GM15510 (cell line): Measurements from ENCODE around the gene ACTN4.
A peak's percentile ranks its signal among the peaks of the same experiment; 100 is the strongest.

ENCODE experiments used
- POLR2A ChIP-seq: IDR thresholded peaks from 3 replicates; pipeline ENCODE4 v1.6.1; 2011; ENCODE audit warnings: borderline replicate concordance; ENCODE audit not compliant: insufficient read length; ENCODE audit errors: extremely low read depth

ACTN4 gene

GRCh38 chr19:38676878-38677646 is 29.6 kb downstream of the ACTN4 start:
- no peak for TF ChIP-seq POLR2A

DNA sequence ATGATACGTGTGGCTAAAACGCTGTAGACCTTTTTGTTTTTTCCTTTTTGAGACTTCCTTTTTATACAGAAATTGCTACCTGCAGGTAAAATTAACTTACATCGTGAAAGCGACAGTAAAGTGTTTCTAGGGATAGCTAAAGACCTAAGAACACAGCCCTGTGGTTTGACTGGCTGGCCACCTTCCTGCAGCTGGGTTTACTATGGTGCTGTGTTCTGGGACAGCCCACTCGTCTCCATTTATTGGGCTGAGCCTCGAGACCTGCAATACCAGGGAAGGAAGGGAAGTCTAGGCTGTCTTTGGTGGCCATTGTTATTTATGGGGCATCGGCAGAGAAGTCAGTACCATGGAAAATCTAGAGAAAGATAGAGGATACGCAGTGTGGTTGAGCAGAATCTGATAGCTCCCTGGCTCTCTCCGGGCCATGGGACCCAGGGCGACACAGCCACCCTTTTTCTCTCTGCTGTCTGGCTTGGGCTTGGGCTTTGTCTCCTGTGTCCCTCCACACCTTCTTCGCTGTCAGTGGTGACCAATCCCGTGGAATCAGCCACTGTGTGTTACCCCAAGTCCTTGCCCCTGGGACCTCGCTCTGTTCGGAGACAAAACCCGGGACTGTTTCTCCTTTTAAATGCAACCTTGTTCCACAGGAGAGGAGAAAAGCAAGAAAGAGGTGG is 30.9 kb downstream of the ACTN4 start:
- no peak for TF ChIP-seq POLR2A

DNA sequence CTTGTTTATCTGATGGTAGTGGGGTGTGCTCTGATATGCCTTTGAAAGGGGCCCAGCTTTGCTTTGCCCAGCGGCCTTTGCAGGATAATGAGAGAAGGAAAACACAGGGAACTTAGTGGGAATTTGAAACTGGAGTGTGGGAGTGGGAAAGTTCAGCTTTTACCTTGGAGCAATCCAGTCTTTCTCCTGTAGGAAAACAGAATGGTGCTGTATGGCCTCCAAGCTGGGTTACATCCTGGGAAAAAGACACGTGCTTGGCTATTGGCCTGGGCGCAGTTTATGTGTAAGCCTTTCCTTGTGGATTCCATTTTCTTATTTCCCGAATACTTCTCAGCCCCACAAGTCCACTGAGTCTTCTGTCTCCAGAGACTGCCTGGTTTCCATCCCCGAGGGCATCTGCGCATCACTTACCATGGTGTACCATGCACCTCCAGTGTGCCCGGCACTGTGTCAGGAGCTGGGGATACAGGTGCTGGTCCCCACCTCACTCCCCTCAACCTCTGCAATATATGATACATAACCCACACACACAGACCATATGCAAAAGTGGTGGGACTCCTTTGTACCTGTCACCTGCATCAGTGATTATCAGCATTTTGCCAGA is 31.5 kb downstream of the ACTN4 start:
- no peak for TF ChIP-seq POLR2A

DNA sequence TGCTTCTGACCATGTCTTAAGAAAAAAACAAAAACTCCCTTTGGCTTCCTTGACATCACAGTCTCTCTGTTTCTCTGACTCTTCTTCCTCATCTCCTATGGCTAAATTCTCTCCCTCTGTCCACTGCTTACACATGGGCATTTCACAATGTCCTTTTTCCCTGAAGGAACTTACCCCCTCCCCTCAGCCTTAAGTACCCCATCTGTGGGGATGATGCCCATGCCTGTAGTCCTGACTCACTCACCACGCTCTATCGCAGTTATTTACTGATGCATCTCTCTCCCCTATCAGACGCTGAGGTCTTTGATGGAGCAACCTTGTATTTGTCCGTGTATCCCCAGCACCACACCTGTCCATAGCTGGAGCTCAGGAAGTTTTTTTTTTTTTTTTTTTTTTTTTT is 32.4 kb downstream of the ACTN4 start:
- TF ChIP-seq POLR2A = no peak

GRCh38 chr19:38682195-38682867 is 34.9 kb downstream of the ACTN4 start:
- TF ChIP-seq POLR2A = no peak

GRCh38 chr19:38682872-38683392 is 35.5 kb downstream of the ACTN4 start:
- TF ChIP-seq POLR2A = no peak

- no peak for TF ChIP-seq POLR2A
These were observed 36.1 kb downstream of the ACTN4 start for GRCh38 chr19:38683393-38684077.

- no peak for TF ChIP-seq POLR2A
These were observed 36.8 kb downstream of the ACTN4 start for GRCh38 chr19:38684078-38684861.

GRCh38 chr19:38684862-38685665 is 37.6 kb downstream of the ACTN4 start:
- no peak for TF ChIP-seq POLR2A

GRCh38 chr19:38685666-38686529 is 38.4 kb downstream of the ACTN4 start:
- TF ChIP-seq POLR2A = no peak

GRCh38 chr19:38686530-38686888 is 39.1 kb downstream of the ACTN4 start:
- TF ChIP-seq POLR2A = peak; percentile 25

DNA sequence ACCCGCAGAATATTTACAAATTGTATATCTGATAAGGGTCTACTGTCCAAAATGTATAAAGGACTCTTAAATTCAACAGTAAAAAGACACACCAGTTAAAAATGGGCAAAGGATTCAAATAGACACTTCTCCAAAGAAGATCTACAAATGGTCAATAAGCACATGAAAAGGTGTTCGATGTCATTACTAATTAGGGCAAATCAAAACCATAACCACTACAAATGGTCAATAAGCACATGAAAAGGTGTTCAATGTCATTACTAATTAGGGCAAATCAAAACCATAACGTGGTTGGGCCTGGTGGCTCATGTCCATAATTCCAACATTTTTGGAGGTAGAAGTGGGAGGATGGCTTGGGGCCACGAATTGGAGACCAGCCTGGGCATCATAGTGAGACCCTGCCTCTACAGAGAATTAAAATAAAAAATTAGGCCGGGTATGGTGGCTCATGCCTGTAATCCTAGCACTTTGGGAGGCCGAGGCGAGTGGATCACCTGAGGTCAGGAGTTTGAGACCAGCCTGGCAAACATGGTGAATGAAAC is 40.5 kb downstream of the ACTN4 start:
- no peak for TF ChIP-seq POLR2A
